OCI-LY7 (cell line): ENCODE data around the gene SLC2A4RG. TPM values are rescaled to one million over a fixed set of nuclear protein-coding genes. Genes with fewer than 3 reads are reported as not detected.

Experiments
- BruUV-seq: library from RNA; stranded (reverse); fragments of 400-500 nt; replicated peaks from 2 replicates; lab custom pipeline; 2021; lab: Mats Ljungman, UMichigan
- CTCF ChIA-PET: fragments of 300-600 bp; sonication (Branson Sonifier 250); formaldehyde crosslinking; loops from one replicate; lab custom pipeline; 2022; ENCODE audit warnings: antibody characterized with exemption; ENCODE audit not compliant: unreplicated experiment; lab: Charles Lee
- POLR2A ChIA-PET: fragments of 300-600 bp; sonication (Branson Sonifier 250); formaldehyde crosslinking; loops from one replicate; lab custom pipeline; 2022; ENCODE audit warnings: antibody characterized with exemption; lab: Charles Lee
- DNase-seq: peaks from one replicate; pipeline ENCODE4 v3.0.0-alpha.2; 2015; ENCODE audit warnings: low spot score
- H2AFZ ChIP-seq: fragments of 200-600 bp; sonication (generic), shearing (Covaris generic); 2 replicates; pipeline ENCODE4 v1.6.1; 2014; ENCODE audit warnings: mild to moderate bottlenecking, antibody characterized with exemption, low read length, moderate library complexity
- H3K27ac ChIP-seq: fragments of 200-600 bp; sonication (generic); 2 replicates; pipeline ENCODE4 v1.5.1; 2014; ENCODE audit warnings: mixed run types, low read depth, mild to moderate bottlenecking, moderate library complexity, low read length, inconsistent platforms; ENCODE audit not compliant: poor library complexity, severe bottlenecking
- H3K36me3 ChIP-seq: fragments of 200-600 bp; sonication (generic); 2 replicates; pipeline ENCODE4 v1.6.1; 2014; ENCODE audit warnings: mild to moderate bottlenecking, antibody characterized with exemption, low read length, moderate library complexity, mixed read lengths; ENCODE audit not compliant: insufficient read depth
- H3K4me1 ChIP-seq: fragments of 200-600 bp; sonication (generic); 2 replicates; pipeline ENCODE4 v1.5.1; 2014; ENCODE audit warnings: mild to moderate bottlenecking, low read length; ENCODE audit not compliant: insufficient read depth, poor library complexity, severe bottlenecking
- H3K4me2 ChIP-seq: fragments of 200-600 bp; sonication (generic); 2 replicates; pipeline ENCODE4 v1.6.1; 2014; ENCODE audit warnings: mild to moderate bottlenecking, low read length
- H3K4me3 ChIP-seq: fragments of 200-600 bp; sonication (generic); 2 replicates; pipeline ENCODE4 v1.5.1; 2014; ENCODE audit warnings: mild to moderate bottlenecking, low read depth, low read length; ENCODE audit not compliant: poor library complexity, severe bottlenecking
- H3K79me2 ChIP-seq: fragments of 200-600 bp; sonication (generic); 2 replicates; pipeline ENCODE4 v1.6.1; 2016; ENCODE audit warnings: low read depth, mild to moderate bottlenecking, low read length, moderate library complexity, mixed read lengths; ENCODE audit not compliant: insufficient read depth
- H3K9me2 ChIP-seq: fragments of 200-600 bp; sonication (generic); 2 replicates; pipeline ENCODE4 v1.6.1; 2016; ENCODE audit warnings: mild to moderate bottlenecking, low read length, mixed read lengths; ENCODE audit not compliant: insufficient read depth
- H3K9me3 ChIP-seq: fragments of 200-600 bp; sonication (generic); 2 replicates; pipeline ENCODE4 v1.6.1; 2014; ENCODE audit warnings: mild to moderate bottlenecking, mixed run types, low read length, mixed read lengths
- H4K20me1 ChIP-seq: fragments of 200-600 bp; sonication (generic); 2 replicates; pipeline ENCODE4 v1.6.1; 2014; ENCODE audit warnings: mild to moderate bottlenecking, antibody characterized with exemption, low read length, moderate library complexity, mixed read lengths; ENCODE audit not compliant: insufficient read depth
- CTCF ChIP-seq: fragments of 200-600 bp; sonication (generic); conservative IDR thresholded peaks from 2 replicates; pipeline ENCODE4 v1.5.1; 2014; ENCODE audit warnings: mild to moderate bottlenecking, antibody characterized with exemption, low read length, moderate library complexity, mixed read lengths
- EZH2phosphoT487 ChIP-seq: fragments of 200-600 bp; sonication (generic); IDR thresholded peaks from 2 replicates; pipeline ENCODE4 v1.6.1; 2018; ENCODE audit warnings: low read depth, borderline replicate concordance, mild to moderate bottlenecking, mixed run types, antibody characterized with exemption, low read length, moderate library complexity, mixed read lengths
- intact Hi-C: fragments of 100-400 bp; cut with micrococcal nuclease; formaldehyde crosslinking; loops from one replicate; pipeline ENCODE4 v1.10.0; 2022; ENCODE audit not compliant: unreplicated experiment
- total RNA-seq, 2 experiments: library from RNA; depleted of rRNA in 1 of 2; stranded (reverse); fragments of >200 nt in 1 of 2; shearing (Covaris generic) in 1 of 2; gene quantifications; 2 replicates each; pipeline ENCODE4 v1.2.3, GENCODE V29; 2014 to 2022

The SLC2A4RG gene
- total RNA-seq, 2 experiments from 2014 or later: 77.9 to 113 TPM

GRCh38 chr20:63741354-63741675 lies 1.7 kb downstream of the SLC2A4RG start:
- no peaks in the 10 kb centered on the region for H3K79me2 ChIP-seq
- H3K4me2 ChIP-seq: peak overlapping the region; percentile 74
- peak overlapping the region; percentile 58 for H3K27ac ChIP-seq
- BruUV-seq: no TSS peak
- no peak for TF ChIP-seq CTCF
- TF ChIP-seq EZH2phosphoT487: no peak
- CTCF ChIA-PET: interaction anchor here (1.2 kb wide), 1 partner anchor 34 kb away, joined by 3 read pairs; the partner anchor contains the start of genes ARFRP1 and ZGPAT
- H3K9me2 ChIP-seq: no peaks in the 10 kb centered on the region
- no peaks in the 10 kb centered on the region for H3K9me3 ChIP-seq
- POLR2A ChIA-PET: interaction anchor here (0.6 kb wide), 1 partner anchor 67 kb away, joined by 3 read pairs; no protein-coding TSS in a partner anchor
- peaks cover 40% of the 10 kb centered on the region for H3K4me1 ChIP-seq
- no peaks in the 10 kb centered on the region for H4K20me1 ChIP-seq
- peaks cover 44% of the 10 kb centered on the region for H3K36me3 ChIP-seq
- no peak for DNase-seq
- H3K4me3 ChIP-seq: peak overlapping the region; percentile 69
- no peak overlapping the region for H2AFZ ChIP-seq
- intact Hi-C loops: no loop called here

GRCh38 chr20:63741676-63742380 lies 2.3 kb downstream of the SLC2A4RG start:
- intact Hi-C loops: no loop called here
- Histone ChIP-seq H3K36me3 (peaks cover 41% of the 10 kb centered on the region), H3K4me1 (peaks cover 39% of the 10 kb centered on the region), H4K20me1 (no peaks in the 10 kb centered on the region), H3K79me2 (no peaks in the 10 kb centered on the region), H3K4me3 (no peak overlapping the region), H3K9me3 (no peaks in the 10 kb centered on the region), H3K4me2 (no peak overlapping the region), H3K9me2 (no peaks in the 10 kb centered on the region), H2AFZ (no peak overlapping the region), H3K27ac (no peak overlapping the region)
- DNase-seq: no peak
- BruUV-seq: no TSS peak
- ChIA-PET CTCF (interaction anchor here (0.6 to 1.2 kb wide), 2 partner anchors 34 to 1097 kb away, joined by 3 read pairs; partner anchors contain the start of genes ARFRP1 and ZGPAT), POLR2A (no interaction called here)
- TF ChIP-seq EZH2phosphoT487 (no peak), CTCF (no peak)
